Activated CD4-positive, alpha-beta T cell treated with anti-CD3 and anti-CD28 coated beads, Interleukin-2, amount 50 U/mL, for 4 hours (primary cell): ENCODE data around the gene KCNN1.
"Not testable (repeated sequence)": the region's sequence is repeated elsewhere in the genome, so short reads cannot be mapped to it uniquely, and the experiment has no call there.

ENCODE experiments used
- DNase-seq, 2 experiments: peaks; one replicate each; pipeline ENCODE4 v3.0.0-alpha.2; 2020

KCNN1 gene

DNA sequence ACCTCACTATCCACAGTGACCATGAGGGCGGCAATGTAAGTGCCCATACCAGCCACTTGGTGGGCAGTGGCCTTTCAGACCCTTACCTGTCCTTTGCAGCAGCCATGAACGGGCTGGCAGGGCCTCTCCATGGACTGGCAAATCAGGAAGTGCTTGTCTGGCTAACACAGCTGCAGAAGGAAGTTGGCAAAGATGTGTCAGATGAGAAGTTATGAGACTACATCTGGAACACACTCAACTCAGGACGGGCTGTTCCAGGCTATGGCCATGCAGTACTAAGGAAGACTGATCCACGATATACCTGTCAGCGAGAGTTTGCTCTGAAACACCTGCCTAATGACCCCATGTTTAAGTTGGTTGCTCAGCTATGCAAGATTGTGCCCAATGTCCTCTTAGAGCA is 64.5 kb downstream of the KCNN1 start:
- not testable (repeated sequence) for DNase-seq

DNA sequence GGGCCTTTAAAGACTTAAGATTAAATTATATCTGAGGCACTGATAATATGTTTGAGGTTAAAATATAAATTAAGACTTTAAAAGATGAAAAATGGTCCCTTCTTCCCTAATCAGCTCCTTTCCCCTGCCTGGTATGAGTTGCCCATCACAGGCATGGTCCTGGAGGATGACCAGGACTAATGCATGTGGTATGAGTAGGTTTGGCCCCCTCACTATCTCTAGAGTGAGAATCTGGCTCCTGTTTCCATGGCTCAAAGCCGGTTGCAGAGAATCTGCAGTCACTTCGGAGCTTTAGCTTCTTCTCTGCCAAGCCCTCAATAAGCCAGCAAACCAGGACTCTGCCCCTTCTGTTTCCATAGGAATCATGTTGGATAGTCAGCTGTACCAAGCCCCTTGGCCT is 65.2 kb downstream of the KCNN1 start:
- not testable (repeated sequence) for DNase-seq

DNA sequence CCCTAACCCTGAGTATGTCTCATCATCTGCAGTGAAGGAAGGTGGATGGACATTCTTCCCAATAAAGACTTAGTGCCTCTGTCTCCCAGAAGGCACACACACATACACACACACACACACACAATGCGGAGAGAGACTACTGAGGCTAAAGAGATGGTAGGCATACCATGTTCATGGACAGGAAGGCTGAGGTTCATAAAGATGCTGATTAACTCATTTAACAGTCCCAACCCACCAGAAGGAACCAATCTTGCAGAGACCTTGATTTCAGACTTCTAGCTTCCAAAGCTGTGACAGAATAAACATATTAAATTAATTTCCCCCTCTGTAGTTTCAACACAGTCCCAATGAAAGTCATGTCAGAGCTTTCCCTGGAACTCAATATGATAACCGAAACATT is 74.1 kb downstream of the KCNN1 start:
- no peak for DNase-seq

DNA sequence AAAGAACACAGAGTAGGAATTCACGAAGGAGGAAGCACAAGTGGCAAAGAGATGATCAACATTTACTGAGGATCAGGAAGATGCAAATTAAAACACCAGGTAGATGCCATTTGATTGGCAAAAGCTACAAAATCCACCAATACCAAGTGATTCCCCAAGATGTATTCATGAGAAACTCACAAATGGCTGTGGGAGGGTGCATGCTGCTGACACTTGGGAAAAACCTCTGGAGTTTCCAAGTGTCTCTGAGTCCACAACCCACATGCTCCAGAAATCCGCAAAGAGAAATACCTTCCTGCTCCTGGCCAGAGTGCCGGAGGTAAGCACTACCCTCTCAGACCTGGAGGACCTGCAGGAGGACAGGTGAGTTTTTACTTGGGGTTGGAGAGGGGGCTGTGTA is 76.8 kb downstream of the KCNN1 start:
- no peak for DNase-seq

DNA sequence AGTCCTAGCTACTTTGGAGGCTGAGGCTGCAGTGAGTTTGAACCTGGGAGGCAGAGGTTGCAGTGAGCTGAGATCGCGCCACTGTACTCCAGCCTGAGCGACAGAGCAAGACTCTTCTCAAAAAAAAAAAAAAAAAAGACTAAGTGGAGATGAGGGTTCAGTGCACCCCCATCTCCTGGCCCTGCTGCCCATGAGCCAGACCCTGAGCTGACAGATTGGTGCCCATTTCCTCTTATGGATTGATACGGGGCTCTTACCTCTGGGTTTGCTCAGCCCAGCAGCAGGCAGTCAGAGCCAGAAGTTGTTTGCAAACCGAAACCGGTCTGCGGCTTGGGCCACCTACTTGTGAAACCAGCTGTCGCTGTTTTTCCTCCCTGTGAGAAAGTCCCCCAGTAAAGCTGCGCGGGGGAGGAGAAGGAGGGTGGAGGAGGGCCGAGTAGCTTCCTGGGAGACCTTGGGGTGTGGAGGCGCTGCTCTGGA is 78.0 kb downstream of the KCNN1 start:
- DNase-seq, result peak; percentile 82 to 85

DNA sequence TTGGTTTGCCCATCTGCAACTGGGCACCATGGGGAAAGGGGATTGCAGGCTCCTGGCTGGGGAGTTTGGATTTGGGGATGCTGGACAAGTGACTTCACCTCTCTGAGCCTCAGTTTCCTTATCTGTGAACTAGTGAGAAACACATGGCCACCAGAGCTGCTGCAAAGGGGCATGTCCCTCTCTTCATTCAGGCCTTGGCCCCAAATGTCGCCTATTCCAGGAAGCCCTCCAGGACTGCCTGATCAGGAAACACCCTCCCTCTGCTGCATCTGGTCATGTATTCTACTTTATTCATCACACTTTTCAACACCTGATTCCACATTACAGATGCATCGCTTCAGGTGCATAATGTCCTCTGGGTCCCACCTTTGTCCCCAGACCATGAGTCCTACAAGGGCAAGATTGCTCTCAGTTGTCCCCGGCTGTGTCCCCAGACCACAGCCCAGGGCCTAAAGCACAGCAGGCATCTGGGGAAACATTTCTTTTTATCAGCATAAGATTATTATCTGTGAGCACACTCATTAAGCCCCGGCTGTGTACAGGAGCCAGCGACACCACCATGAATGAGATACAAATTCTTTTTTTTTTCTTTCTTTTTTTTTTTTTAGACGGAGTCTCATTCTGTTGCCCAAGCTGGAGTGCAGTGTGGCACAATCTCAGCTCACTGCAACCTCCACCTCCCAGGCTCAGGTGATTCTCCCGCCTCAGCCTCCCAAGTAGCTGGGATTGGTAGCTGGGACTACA is 78.6 kb downstream of the KCNN1 start:
- no peak for DNase-seq

DNA sequence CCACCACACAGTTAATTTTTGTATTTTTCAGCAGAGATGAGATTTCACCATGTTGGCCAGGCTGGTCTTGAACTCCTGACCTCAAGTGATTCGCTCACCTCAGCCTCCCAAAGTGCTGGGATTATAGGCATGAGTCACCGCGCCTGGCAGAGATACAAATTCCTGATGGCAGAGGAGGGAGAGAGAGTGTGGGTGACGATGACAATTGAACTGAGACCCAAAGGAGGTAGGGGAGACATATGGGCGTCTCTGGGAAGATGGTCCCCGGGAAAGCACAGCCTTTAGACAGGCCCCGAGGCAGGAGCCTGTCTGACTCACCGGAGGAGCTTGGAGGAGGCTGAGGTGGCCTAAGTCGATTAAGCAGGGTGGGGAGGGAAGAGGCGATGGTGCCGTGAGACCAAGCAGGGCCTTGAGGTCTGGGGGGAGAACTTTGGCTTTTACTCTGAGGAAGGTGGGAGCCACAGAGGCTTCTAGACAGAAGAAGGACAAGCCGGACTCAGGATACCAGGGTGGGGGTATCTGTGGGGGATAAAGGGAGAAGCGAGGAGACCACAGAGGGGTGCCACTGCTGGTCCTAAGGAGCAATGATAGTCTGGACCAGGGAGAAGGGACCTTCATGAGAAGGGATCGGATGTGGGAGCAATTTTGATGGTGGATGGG is 79.3 kb downstream of the KCNN1 start:
- no peak for DNase-seq

DNA sequence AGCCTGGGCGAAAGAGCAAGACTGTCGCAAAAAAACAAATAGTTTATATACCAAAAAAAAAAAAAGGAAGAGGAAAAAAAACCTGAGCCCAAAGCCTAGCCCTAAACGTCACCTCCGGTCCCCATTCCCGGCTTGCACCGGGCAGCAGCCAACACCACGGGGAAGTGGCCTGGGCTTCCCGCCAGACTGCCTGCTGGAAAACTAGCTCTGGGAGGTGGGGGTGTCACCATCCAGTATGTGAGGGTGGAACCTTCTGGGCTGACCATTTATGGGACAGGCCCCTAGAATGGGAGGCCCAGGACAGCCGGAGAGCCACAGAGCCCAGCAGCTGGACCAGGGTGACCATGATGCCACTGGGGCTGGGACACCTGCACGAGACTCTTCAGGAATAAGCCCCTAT is 82.5 kb downstream of the KCNN1 start:
- no peak for DNase-seq
